CD4-positive, CD25-positive, alpha-beta regulatory T cell (primary cell): ENCODE results near the gene TGFB2. TPM values are rescaled to one million over a fixed set of nuclear protein-coding genes. Genes with fewer than 3 reads are reported as not detected.
"Not testable (repeated sequence)": the region's sequence is repeated elsewhere in the genome, so short reads cannot be mapped to it uniquely, and the experiment has no call there.

Source experiments
- ATAC-seq, 2 donors: fragments of 150-1000 bp; cut with Tn5 transposase; one replicate each; pipeline ENCODE4 v1.10.0; 2021; ENCODE audit warnings: low read depth in 2 of 2, moderate number of reproducible peaks in 2 of 2, moderate library complexity in 1 of 2
- DNase-seq, 3 donors: peaks; one replicate each; pipeline versions ENCODE4 v3.0.0 to v3.0.0-alpha.2; 2012 to 2022; ENCODE audit warnings: mixed read lengths in 1 of 3
- H3K27ac ChIP-seq: one replicate; pipeline ENCODE4 v1.7.0; 2013; ENCODE audit warnings: mild to moderate bottlenecking, low read length; ENCODE audit not compliant: insufficient read depth, poor library complexity, severe bottlenecking
- H3K27me3 ChIP-seq: one replicate; pipeline ENCODE4 v1.7.0; 2013; ENCODE audit warnings: low read length; ENCODE audit not compliant: control insufficient read depth, insufficient read depth
- H3K36me3 ChIP-seq: one replicate; pipeline ENCODE4 v1.7.0; 2013; ENCODE audit warnings: mild to moderate bottlenecking, low read length, moderate library complexity; ENCODE audit not compliant: control insufficient read depth, insufficient read depth
- H3K4me1 ChIP-seq: 2 replicates; pipeline ENCODE4 v1.7.0; 2013; ENCODE audit warnings: mild to moderate bottlenecking, low read length; ENCODE audit not compliant: insufficient read depth, control insufficient read depth, poor library complexity, severe bottlenecking
- H3K4me3 ChIP-seq: one replicate; pipeline ENCODE4 v1.7.0; 2013; ENCODE audit warnings: low read depth, mild to moderate bottlenecking, low read length, moderate library complexity
- H3K9me3 ChIP-seq, 2 experiments: 1 replicate in 1 of 2; 2 replicates in 1 of 2; pipeline ENCODE4 v1.7.0; 2013; ENCODE audit warnings: low read length in 2 of 2, mild to moderate bottlenecking in 1 of 2, moderate library complexity in 1 of 2; ENCODE audit not compliant: control insufficient read depth in 2 of 2
- H3K27ac Mint-ChIP-seq, 3 donors: one replicate each; pipeline ENCODE4 v1.8.0; 2020 to 2022; ENCODE audit warnings: mild to moderate bottlenecking in 3 of 3, mixed read lengths in 3 of 3, moderate library complexity in 2 of 3
- H3K27me3 Mint-ChIP-seq: one replicate; pipeline ENCODE4 v1.8.0; 2022; ENCODE audit warnings: mild to moderate bottlenecking, mixed read lengths
- H3K36me3 Mint-ChIP-seq: one replicate; pipeline ENCODE4 v1.8.0; 2020; ENCODE audit warnings: mixed read lengths
- H3K4me1 Mint-ChIP-seq, 4 donors: one replicate each; pipeline ENCODE4 v1.8.0; 2020 to 2022; ENCODE audit warnings: mixed read lengths in 4 of 4, mild to moderate bottlenecking in 1 of 4
- H3K4me3 Mint-ChIP-seq, 4 donors: one replicate each; pipeline ENCODE4 v1.8.0; 2020 to 2022; ENCODE audit warnings: mild to moderate bottlenecking in 4 of 4, mixed read lengths in 4 of 4, moderate library complexity in 3 of 4
- H3K9me3 Mint-ChIP-seq, 7 donors: one replicate each; pipeline ENCODE4 v1.8.0; 2020 to 2022; ENCODE audit warnings: mixed read lengths in 7 of 7, mild to moderate bottlenecking in 3 of 7, moderate library complexity in 2 of 7
- polyA plus RNA-seq, 4 donors: library from polyadenylated mRNA; unstranded; fragments of 300-500 nt; fragmentation: Illumina TruSeq; gene quantifications; one replicate each; pipeline ENCODE4 v1.2.3, GENCODE V29; 2021
- total RNA-seq: library from RNA; stranded (reverse); gene quantifications from one replicate; pipeline ENCODE4 v1.2.3, GENCODE V29; 2022

Gene TGFB2
- total and polyA plus RNA-seq, 5 donors from 2014 or later = not detected

- H3K27me3 ChIP-seq, H3K27ac ChIP-seq, H3K27ac Mint-ChIP-seq, DNase-seq, H3K9me3 ChIP-seq, H3K4me3 ChIP-seq, H3K4me1 Mint-ChIP-seq, H3K4me3 Mint-ChIP-seq, H3K9me3 Mint-ChIP-seq, H3K27me3 Mint-ChIP-seq, ATAC-seq, H3K4me1 ChIP-seq: not testable (repeated sequence)
- H3K36me3 ChIP-seq = peaks cover 15% of the 10 kb centered on the region
- peaks cover 34% of the 10 kb centered on the region for H3K36me3 Mint-ChIP-seq
Observed at GRCh38 chr1:218320182-218320581, 25.0 kb upstream of the TGFB2 start.

- H3K4me3 ChIP-seq = no peak overlapping the region
- peaks cover 40% of the 10 kb centered on the region for H3K36me3 Mint-ChIP-seq
- peaks cover 10% of the 10 kb centered on the region for H3K36me3 ChIP-seq
- no peak overlapping the region for H3K27ac ChIP-seq
- H3K27me3 ChIP-seq = no peaks in the 10 kb centered on the region
- H3K27ac Mint-ChIP-seq = peak overlapping the region in 1 of 3 donors; percentile 49
- H3K9me3 ChIP-seq = no peaks in the 10 kb centered on the region
- peaks cover 0 to 3% (median 0%) of the 10 kb centered on the region in 4 donors for H3K4me1 Mint-ChIP-seq
- ATAC-seq (no peak), DNase-seq (no peak)
- H3K27me3 Mint-ChIP-seq = no peaks in the 10 kb centered on the region
- H3K4me1 ChIP-seq = no peaks in the 10 kb centered on the region
- peaks cover 0 to 4% (median 0%) of the 10 kb centered on the region in 7 donors for H3K9me3 Mint-ChIP-seq
- no peak overlapping the region for H3K4me3 Mint-ChIP-seq
Observed at GRCh38 chr1:218322762-218323161, 22.4 kb upstream of the TGFB2 start.

- ATAC-seq (no peak), DNase-seq (no peak)
- Mint-ChIP-seq H3K27me3 (no peaks in the 10 kb centered on the region), H3K36me3 (peaks cover 31% of the 10 kb centered on the region), H3K4me1 (peaks cover 0 to 3% (median 0%) of the 10 kb centered on the region in 4 donors), H3K4me3 (no peak overlapping the region), H3K27ac (no peak overlapping the region), H3K9me3 (peaks cover 0 to 4% (median 0%) of the 10 kb centered on the region in 7 donors)
- Histone ChIP-seq H3K9me3 (no peaks in the 10 kb centered on the region), H3K27ac (no peak overlapping the region), H3K4me1 (no peaks in the 10 kb centered on the region), H3K27me3 (no peaks in the 10 kb centered on the region), H3K4me3 (no peak overlapping the region), H3K36me3 (peaks cover 10% of the 10 kb centered on the region)
Observed at GRCh38 chr1:218323568-218324225, 21.4 kb upstream of the TGFB2 start.

- Histone ChIP-seq H3K9me3 (no peaks in the 10 kb centered on the region), H3K27me3 (no peaks in the 10 kb centered on the region), H3K36me3 (peaks cover 10% of the 10 kb centered on the region), H3K27ac (no peak overlapping the region), H3K4me1 (no peaks in the 10 kb centered on the region), H3K4me3 (no peak overlapping the region)
- H3K4me1 Mint-ChIP-seq = peaks cover 0 to 3% (median 0%) of the 10 kb centered on the region in 4 donors
- no peak overlapping the region for H3K27ac Mint-ChIP-seq
- DNase-seq (no peak), ATAC-seq (no peak)
- peaks cover 28% of the 10 kb centered on the region for H3K36me3 Mint-ChIP-seq
- no peaks in the 10 kb centered on the region for H3K27me3 Mint-ChIP-seq
- H3K9me3 Mint-ChIP-seq = peaks cover 0 to 4% (median 0%) of the 10 kb centered on the region in 7 donors
- H3K4me3 Mint-ChIP-seq = no peak overlapping the region
Observed at GRCh38 chr1:218324226-218324580, 20.9 kb upstream of the TGFB2 start.

- DNase-seq (no peak), ATAC-seq (no peak)
- no peak overlapping the region for H3K27ac ChIP-seq
- H3K4me1 ChIP-seq = no peaks in the 10 kb centered on the region
- H3K36me3 ChIP-seq = peaks cover 7% of the 10 kb centered on the region
- H3K36me3 Mint-ChIP-seq = peaks cover 26% of the 10 kb centered on the region
- H3K27ac Mint-ChIP-seq = peak overlapping the region in 1 of 3 donors; percentile 70
- H3K4me3 Mint-ChIP-seq = no peak overlapping the region
- H3K9me3 Mint-ChIP-seq = no peaks in the 10 kb centered on the region
- peaks cover 0 to 3% (median 0%) of the 10 kb centered on the region in 4 donors for H3K4me1 Mint-ChIP-seq
- no peaks in the 10 kb centered on the region for H3K27me3 ChIP-seq
- no peaks in the 10 kb centered on the region for H3K9me3 ChIP-seq
- H3K27me3 Mint-ChIP-seq = no peaks in the 10 kb centered on the region
- no peak overlapping the region for H3K4me3 ChIP-seq
Observed at GRCh38 chr1:218328769-218329168, 16.4 kb upstream of the TGFB2 start.

GRCh38 chr1:218330043-218330623 lies 15.0 kb upstream of the TGFB2 start:
- Histone ChIP-seq H3K4me3 (no peak overlapping the region), H3K4me1 (no peaks in the 10 kb centered on the region), H3K36me3 (peaks cover 6% of the 10 kb centered on the region), H3K27me3 (no peaks in the 10 kb centered on the region), H3K9me3 (no peaks in the 10 kb centered on the region), H3K27ac (no peak overlapping the region)
- H3K36me3 Mint-ChIP-seq = peaks cover 22% of the 10 kb centered on the region
- DNase-seq (peak in 2 of 3 donors; percentile 40 to 56), ATAC-seq (peak; percentile 45 to 56)
- H3K4me3 Mint-ChIP-seq = no peak overlapping the region
- H3K4me1 Mint-ChIP-seq = no peaks in the 10 kb centered on the region
- no peaks in the 10 kb centered on the region for H3K9me3 Mint-ChIP-seq
- H3K27ac Mint-ChIP-seq = no peak overlapping the region
- H3K27me3 Mint-ChIP-seq = no peaks in the 10 kb centered on the region

- H3K36me3 Mint-ChIP-seq = peaks cover 21% of the 10 kb centered on the region
- DNase-seq (no peak), ATAC-seq (no peak)
- no peak overlapping the region for H3K27ac ChIP-seq
- H3K4me1 Mint-ChIP-seq = no peaks in the 10 kb centered on the region
- no peak overlapping the region for H3K27ac Mint-ChIP-seq
- H3K27me3 ChIP-seq = no peaks in the 10 kb centered on the region
- H3K9me3 Mint-ChIP-seq = no peaks in the 10 kb centered on the region
- no peaks in the 10 kb centered on the region for H3K9me3 ChIP-seq
- H3K4me3 ChIP-seq = no peak overlapping the region
- no peak overlapping the region for H3K4me3 Mint-ChIP-seq
- no peaks in the 10 kb centered on the region for H3K4me1 ChIP-seq
- peaks cover 6% of the 10 kb centered on the region for H3K36me3 ChIP-seq
- no peaks in the 10 kb centered on the region for H3K27me3 Mint-ChIP-seq
Observed at GRCh38 chr1:218332416-218332815, 12.7 kb upstream of the TGFB2 start.

- no peak overlapping the region for H3K4me3 ChIP-seq
- DNase-seq (no peak), ATAC-seq (no peak)
- H3K4me1 ChIP-seq = no peaks in the 10 kb centered on the region
- no peaks in the 10 kb centered on the region for H3K27me3 ChIP-seq
- H3K27ac Mint-ChIP-seq = no peak overlapping the region
- H3K4me3 Mint-ChIP-seq = no peak overlapping the region
- no peaks in the 10 kb centered on the region for H3K27me3 Mint-ChIP-seq
- H3K9me3 ChIP-seq = no peaks in the 10 kb centered on the region
- peaks cover 26% of the 10 kb centered on the region for H3K36me3 Mint-ChIP-seq
- H3K9me3 Mint-ChIP-seq = no peaks in the 10 kb centered on the region
- H3K4me1 Mint-ChIP-seq = peaks cover 0 to 6% (median 0%) of the 10 kb centered on the region in 4 donors
- H3K36me3 ChIP-seq = peaks cover 3% of the 10 kb centered on the region
- no peak overlapping the region for H3K27ac ChIP-seq
Observed at GRCh38 chr1:218336328-218336727, 8.8 kb upstream of the TGFB2 start.
